IMR-90 (cell line): ENCODE data around the gene CEBPE. TPM values are rescaled to one million over a fixed set of nuclear protein-coding genes. Genes with fewer than 3 reads are reported as not detected.

Experiments used
- ATAC-seq: fragments of 200-7000 bp; cut with Tn5 transposase; 2 replicates; pipeline ENCODE4 v1.9.1; 2020; ENCODE audit warnings: low read depth, mild to moderate bottlenecking, moderate library complexity
- BruUV-seq: library from RNA; stranded (reverse); fragments of 400-500 nt; replicated peaks from 2 replicates; lab custom pipeline; 2021; lab: Mats Ljungman, UMichigan
- CTCF ChIA-PET: fragments of 300-600 bp; formaldehyde crosslinking; extraction: SDS; loops from one replicate; lab custom pipeline; 2021; ENCODE audit warnings: antibody characterized with exemption; lab: Yijun Ruan, JAX
- POLR2A ChIA-PET: fragments of 300-600 bp; sonication (Branson Sonifier 250); formaldehyde crosslinking; loops from one replicate; lab custom pipeline; 2022; ENCODE audit warnings: antibody characterized with exemption; ENCODE audit not compliant: unreplicated experiment; lab: Charles Lee
- DNase-seq: peaks from one replicate; pipeline ENCODE4 v3.0.0; 2013
- H2AFZ ChIP-seq: replicated peaks from 2 replicates; pipeline ENCODE3; 2013; ENCODE audit warnings: low read length, mild to moderate bottlenecking; ENCODE audit not compliant: poor library complexity
- H2AK5ac ChIP-seq: 2 replicates; pipeline ENCODE4 v1.6.1; 2013; ENCODE audit warnings: low read depth, low read length, inconsistent platforms
- H2AK9ac ChIP-seq: replicated peaks from 2 replicates; pipeline ENCODE3; 2013; ENCODE audit warnings: mild to moderate bottlenecking, low read depth, low read length, moderate library complexity; ENCODE audit not compliant: poor library complexity
- H2BK120ac ChIP-seq: 2 replicates; pipeline ENCODE4 v1.6.1; 2013; ENCODE audit warnings: low read depth, low read length, inconsistent platforms
- H2BK15ac ChIP-seq: 3 replicates; pipeline ENCODE4 v1.6.1; 2013; ENCODE audit warnings: low read depth, low read length, inconsistent platforms
- H2BK20ac ChIP-seq: 2 replicates; pipeline ENCODE4 v1.6.1; 2013; ENCODE audit warnings: low read depth, mild to moderate bottlenecking, inconsistent platforms, low read length, moderate library complexity
- H2BK5ac ChIP-seq: 2 replicates; pipeline ENCODE4 v1.6.1; 2013; ENCODE audit warnings: mild to moderate bottlenecking, low read depth, low read length, inconsistent platforms; ENCODE audit not compliant: poor library complexity, severe bottlenecking
- H3K14ac ChIP-seq: replicated peaks from 2 replicates; pipeline ENCODE4 v1.6.1; 2013; ENCODE audit warnings: low read depth, low read length, inconsistent platforms
- H3K18ac ChIP-seq: 2 replicates; pipeline ENCODE4 v1.6.1; 2013; ENCODE audit warnings: low read depth, low read length, control low read depth
- H3K23ac ChIP-seq: 2 replicates; pipeline ENCODE4 v1.6.1; 2013; ENCODE audit warnings: low read depth, low read length, inconsistent platforms
- H3K27ac ChIP-seq: 2 replicates; pipeline ENCODE4 v1.5.1; 2013; ENCODE audit warnings: mild to moderate bottlenecking, control low read depth, low read length; ENCODE audit not compliant: insufficient read depth
- H3K27me3 ChIP-seq: 2 replicates; pipeline ENCODE4 v1.6.1; 2013; ENCODE audit warnings: low read length; ENCODE audit not compliant: control insufficient read depth, insufficient read depth
- H3K36me3 ChIP-seq: 2 replicates; pipeline ENCODE4 v1.6.1; 2013; ENCODE audit warnings: low read length, mixed read lengths; ENCODE audit not compliant: control insufficient read depth, insufficient read depth
- H3K4ac ChIP-seq: 2 replicates; pipeline ENCODE4 v1.6.1; 2013; ENCODE audit warnings: low read depth, low read length, inconsistent platforms
- H3K4me1 ChIP-seq: 2 replicates; pipeline ENCODE4 v1.6.1; 2013; ENCODE audit warnings: low read length, mixed read lengths; ENCODE audit not compliant: control insufficient read depth, insufficient read depth
- H3K4me2 ChIP-seq: 2 replicates; pipeline ENCODE4 v1.6.1; 2013; ENCODE audit warnings: low read depth, mild to moderate bottlenecking, control low read depth, low read length, moderate library complexity
- H3K4me3 ChIP-seq: 2 replicates; pipeline ENCODE4 v1.5.1; 2013; ENCODE audit warnings: low read depth, mild to moderate bottlenecking, control low read depth, low read length, moderate library complexity; ENCODE audit not compliant: insufficient read depth
- H3K56ac ChIP-seq: 2 replicates; pipeline ENCODE4 v1.6.1; 2013; ENCODE audit warnings: low read length, inconsistent platforms; ENCODE audit not compliant: insufficient read depth; ENCODE audit errors: extremely low read depth
- H3K79me1 ChIP-seq, 2 experiments: 2 replicates each; pipeline ENCODE4 v1.6.1; 2013; ENCODE audit warnings: low read length in 2 of 2, inconsistent platforms in 1 of 2, low read depth in 1 of 2
- H3K9ac ChIP-seq: 2 replicates; pipeline ENCODE4 v1.6.1; 2013; ENCODE audit warnings: low read depth, low read length, control low read depth
- H3K9me1 ChIP-seq: 2 replicates; pipeline ENCODE4 v1.6.1; 2013; ENCODE audit warnings: low read length, inconsistent platforms; ENCODE audit not compliant: insufficient read depth
- H3K9me3 ChIP-seq: 2 replicates; pipeline ENCODE4 v1.6.1; 2013; ENCODE audit warnings: low read length; ENCODE audit not compliant: control insufficient read depth, insufficient read depth
- H4K20me1 ChIP-seq: 2 replicates; pipeline ENCODE4 v1.6.1; 2013; ENCODE audit warnings: low read length, inconsistent platforms; ENCODE audit not compliant: insufficient read depth
- H4K5ac ChIP-seq: 2 replicates; pipeline ENCODE4 v1.6.1; 2013; ENCODE audit warnings: mild to moderate bottlenecking, low read depth, low read length, control low read depth
- H4K8ac ChIP-seq, 2 experiments: 2 replicates each; pipeline ENCODE4 v1.6.1; 2013; ENCODE audit warnings: low read depth in 2 of 2, low read length in 2 of 2, control low read depth in 1 of 2, inconsistent platforms in 1 of 2
- H4K91ac ChIP-seq: 2 replicates; pipeline ENCODE4 v1.6.1; 2013; ENCODE audit warnings: low read depth, low read length, inconsistent platforms; ENCODE audit not compliant: insufficient read depth
- BHLHE40 ChIP-seq: fragments of 150-350 bp; IDR thresholded peaks from 2 replicates; pipeline ENCODE4 v1.6.1; 2016; ENCODE audit warnings: mild to moderate bottlenecking, low read depth, low read length
- CEBPB ChIP-seq: IDR thresholded peaks from 2 replicates; pipeline ENCODE4 v1.6.1; 2012; ENCODE audit warnings: low read depth, low read length, improper control_type of control experiment
- CHD1 ChIP-seq: IDR thresholded peaks from 2 replicates; pipeline ENCODE4 v1.6.1; 2012; ENCODE audit warnings: low read depth, low read length, improper control_type of control experiment
- CTCF ChIP-seq: conservative IDR thresholded peaks from 2 replicates; pipeline ENCODE4 v1.5.1; 2012; ENCODE audit warnings: mild to moderate bottlenecking, low read depth, low read length, improper control_type of control experiment
- ELK1 ChIP-seq: fragments of 150-350 bp; IDR thresholded peaks from 2 replicates; pipeline ENCODE4 v1.6.1; 2016; ENCODE audit warnings: low read depth, mild to moderate bottlenecking, low read length, moderate library complexity, borderline replicate concordance
- FOS ChIP-seq: fragments of 150-350 bp; IDR thresholded peaks from 2 replicates; pipeline ENCODE4 v1.6.1; 2016; ENCODE audit warnings: low read depth, low read length
- MAFK ChIP-seq: IDR thresholded peaks from 2 replicates; pipeline ENCODE4 v1.6.1; 2012; ENCODE audit warnings: low read depth, low read length, improper control_type of control experiment
- MAZ ChIP-seq: IDR thresholded peaks from 2 replicates; pipeline ENCODE4 v1.6.1; 2012; ENCODE audit warnings: low read depth, mild to moderate bottlenecking, low read length, improper control_type of control experiment, moderate library complexity, borderline replicate concordance
- MXI1 ChIP-seq: IDR thresholded peaks from 2 replicates; pipeline ENCODE4 v1.6.1; 2012; ENCODE audit warnings: low read depth, mild to moderate bottlenecking, low read length, moderate library complexity, borderline replicate concordance
- POLR2A ChIP-seq: IDR thresholded peaks from 2 replicates; pipeline ENCODE4 v1.6.1; 2012; ENCODE audit warnings: mild to moderate bottlenecking, low read depth, low read length
- RAD21 ChIP-seq: IDR thresholded peaks from 2 replicates; pipeline ENCODE4 v1.6.1; 2012; ENCODE audit warnings: low read length, improper control_type of control experiment
- RCOR1 ChIP-seq: IDR thresholded peaks from 2 replicates; pipeline ENCODE4 v1.6.1; 2012; ENCODE audit warnings: mild to moderate bottlenecking, low read length, improper control_type of control experiment; ENCODE audit not compliant: insufficient replicate concordance
- RFX5 ChIP-seq: IDR thresholded peaks from 2 replicates; pipeline ENCODE4 v1.8.0; 2012; ENCODE audit warnings: low read depth, mild to moderate bottlenecking, low read length, moderate library complexity
- SMC3 ChIP-seq: fragments of 150-350 bp; IDR thresholded peaks from 2 replicates; pipeline ENCODE4 v1.6.1; 2016; ENCODE audit warnings: low read depth, mild to moderate bottlenecking, antibody characterized with exemption, low read length, moderate library complexity
- WGBS, 2 experiments: methylation state at CpG; one replicate each; pipeline versions ENCODE4 v1.1.5 to v1.1.7; 2013; ENCODE audit warnings: missing lambda C conversion rate in 2 of 2; ENCODE audit not compliant: insufficient read length in 1 of 2; ENCODE audit errors: extremely low coverage in 2 of 2; 5-methylcytosine and 5-hydroxymethylcytosine counted together
- dilution Hi-C: fragments of 300-500 bp; cut with HindIII; formaldehyde crosslinking; loops from one replicate; pipeline ENCODE4 v1.14.3; 2018; ENCODE audit warnings: low sequenced_read_pairs; ENCODE audit not compliant: unreplicated experiment
- in situ Hi-C: fragments of 300-500 bp; cut with MboI; formaldehyde crosslinking; loops from 3 replicates; pipeline ENCODE4 v1.14.3; 2019; ENCODE audit warnings: low sequenced_read_pairs, inconsistent platforms, mixed read lengths
- intact Hi-C: fragments of 100-400 bp; cut with micrococcal nuclease; formaldehyde crosslinking; loops from 2 replicates; pipeline ENCODE4 v1.10.0; 2022
- polyA plus RNA-seq, 3 experiments: library from polyadenylated mRNA; depleted of rRNA; stranded (reverse); fragments of >200 nt; gene quantifications; 2 replicates each; pipeline ENCODE4 v1.2.3, GENCODE V29; 2012; ENCODE audit warnings: low replicate concordance in 1 of 3
- total RNA-seq: library from RNA; depleted of rRNA; stranded (reverse); fragments of >200 nt; gene quantifications from 2 replicates; pipeline ENCODE4 v1.2.3, GENCODE V29; 2012

Gene CEBPE
- total and polyA plus RNA-seq, 2 of the 4 experiments (the other 2 are of a cell fraction) = 0.05 TPM; not detected in 1

DNA sequence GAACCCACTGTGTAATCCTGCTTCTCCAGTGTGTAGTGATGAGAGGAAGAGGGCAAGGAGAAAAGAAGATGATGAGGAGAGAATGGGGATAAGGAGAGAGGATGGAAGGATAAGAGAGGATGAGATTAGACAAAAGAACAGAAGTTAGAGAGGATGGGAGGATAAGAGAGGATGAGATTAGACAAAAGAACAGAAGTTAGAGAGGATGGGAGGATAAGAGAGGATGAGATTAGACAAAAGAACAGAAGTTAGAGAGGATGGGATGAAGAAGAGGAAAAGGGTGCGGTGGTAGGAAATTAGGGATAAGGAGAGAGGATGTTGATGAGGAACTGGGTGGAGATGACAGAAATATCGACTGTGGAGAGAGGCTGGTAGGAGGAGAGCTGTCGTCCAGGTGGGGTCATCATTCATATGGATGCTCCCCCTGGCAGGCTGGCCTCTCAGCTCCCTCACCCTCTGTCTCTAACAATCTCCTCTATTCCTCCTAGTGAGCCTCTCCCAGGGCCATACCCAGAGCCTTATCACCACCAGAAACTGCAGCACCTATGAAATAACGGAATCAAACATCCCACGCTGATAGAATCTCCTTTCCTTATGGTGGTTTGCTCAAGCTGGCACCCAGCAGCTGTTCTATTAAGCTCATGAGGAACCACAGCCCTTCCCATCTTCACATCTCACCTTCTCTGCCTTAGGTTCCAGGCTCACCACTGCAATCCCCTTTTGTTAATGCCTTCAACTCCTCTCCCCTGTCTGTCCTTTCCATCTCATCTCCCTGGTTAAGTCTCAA lies 8.3 kb downstream of the CEBPE start:
- 0 out of 3 replicates have a peak overlapping the region, but pooled peaks have one; percentile 17 for H2BK15ac ChIP-seq
- no peak for ATAC-seq
- no peak overlapping the region for H3K18ac ChIP-seq
- H4K20me1 ChIP-seq = no peaks in the 10 kb centered on the region
- no peaks in the 10 kb centered on the region for H3K9me3 ChIP-seq
- intact Hi-C loops (no loop called here), dilution Hi-C loops (no loop called here), in situ Hi-C loops (loop anchor here (10.0 kb wide), 1 partner anchor 194 kb away; the partner anchor contains the start of genes BCL2L2 and PPP1R3E)
- H3K9me1 ChIP-seq = peaks cover 27% of the 10 kb centered on the region
- H3K14ac ChIP-seq = no peak overlapping the region
- no peak overlapping the region for H4K5ac ChIP-seq
- no peak overlapping the region; the same call in 1 of the 2 replicates for H2BK120ac ChIP-seq
- no peak overlapping the region for H3K23ac ChIP-seq
- H4K91ac ChIP-seq = peak overlapping the region; percentile 45
- H3K56ac ChIP-seq = no peak overlapping the region
- H2BK20ac ChIP-seq = no peak overlapping the region
- H4K8ac ChIP-seq = no peak overlapping the region
- H3K4ac ChIP-seq = peak overlapping the region; percentile 19; the same call in 1 of the 2 replicates
- no TSS peak for BruUV-seq
- no peak overlapping the region for H3K4me2 ChIP-seq
- H2AK5ac ChIP-seq = 0 out of 2 replicates have a peak overlapping the region, but pooled peaks have one; percentile 48
- no peak overlapping the region for H3K4me3 ChIP-seq
- H3K27me3 ChIP-seq = no peaks in the 10 kb centered on the region
- ChIA-PET POLR2A (no interaction called here), CTCF (interaction anchor here (0.5 to 3.9 kb wide), 3 partner anchors 11 to 42 kb away, joined by 4 to 18 read pairs (median 12); no protein-coding TSS in a partner anchor)
- no peaks in the 10 kb centered on the region for H3K36me3 ChIP-seq
- H3K79me1 ChIP-seq = peaks cover 7 to 10% of the 10 kb centered on the region in 2 experiments; a peak in 2 of 4 replicates
- no peak for DNase-seq
- 95 to 100% methylated on average over 1 to 3 of the region's 5 CpGs for WGBS, 2 experiments
- no peak overlapping the region for H3K9ac ChIP-seq
- no peak overlapping the region for H2AFZ ChIP-seq
- peak overlapping the region; percentile 46 for H2AK9ac ChIP-seq
- no peak overlapping the region for H3K27ac ChIP-seq
- no peak overlapping the region for H2BK5ac ChIP-seq
- peaks cover 27% of the 10 kb centered on the region for H3K4me1 ChIP-seq
- TF ChIP-seq FOS (no peak), RAD21 (no peak), SMC3 (no peak), MXI1 (no peak), RCOR1 (no peak), CEBPB (no peak), RFX5 (no peak), MAZ (no peak), POLR2A (no peak), ELK1 (no peak), BHLHE40 (no peak), CHD1 (no peak), CTCF (no peak), MAFK (no peak)
